Urothelium cell line (cell line): ENCODE results near the gene PRKCE.

Experiments used
- DNase-seq: peaks from one replicate; pipeline ENCODE4 v3.0.0; 2011; ENCODE audit warnings: low spot score, mixed read lengths
- FAIRE-seq: peaks from 2 replicates; lab custom pipeline; 2011; peaks lifted over from hg19 to GRCh38; lab: Jason Lieb, UNC

PRKCE gene

DNA sequence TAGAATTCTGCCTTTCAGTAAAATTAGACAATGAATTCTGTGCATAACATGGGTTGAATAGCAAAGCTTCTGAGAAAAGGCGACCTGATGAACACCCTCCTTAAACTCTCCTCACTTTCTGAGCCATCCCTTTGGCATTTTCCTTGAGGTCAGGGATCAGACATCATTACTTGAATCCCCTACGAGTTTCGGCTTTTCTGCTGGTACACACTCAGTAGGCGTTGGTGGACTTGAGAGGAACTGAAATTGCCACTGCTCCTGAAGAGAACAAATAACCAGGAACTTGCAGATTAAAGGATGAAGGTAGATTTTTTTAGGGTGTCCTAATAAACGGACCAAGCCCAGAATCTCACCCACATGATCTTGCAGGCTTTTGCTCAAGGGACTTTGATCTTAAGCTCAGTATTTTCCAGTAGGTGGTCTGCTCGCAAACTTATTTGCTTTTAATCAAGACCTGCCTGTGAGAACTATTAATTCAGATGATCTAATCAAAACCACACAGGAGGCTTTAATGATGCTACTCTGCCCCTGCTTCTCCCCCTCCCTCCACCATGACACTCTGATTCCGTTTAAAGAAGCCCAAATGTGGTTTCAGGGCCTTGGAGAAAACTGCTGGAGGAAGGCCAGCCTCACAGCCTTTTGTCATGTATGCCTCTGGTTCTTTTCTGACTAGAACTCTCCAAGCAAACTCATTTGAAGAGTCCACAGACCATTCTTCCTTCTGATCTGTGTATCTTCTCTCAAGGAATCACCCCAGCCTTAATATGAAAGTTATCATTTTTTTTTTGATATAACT is 124.9 kb downstream of the PRKCE start:
- no peak for FAIRE-seq
- no peak for DNase-seq

DNA sequence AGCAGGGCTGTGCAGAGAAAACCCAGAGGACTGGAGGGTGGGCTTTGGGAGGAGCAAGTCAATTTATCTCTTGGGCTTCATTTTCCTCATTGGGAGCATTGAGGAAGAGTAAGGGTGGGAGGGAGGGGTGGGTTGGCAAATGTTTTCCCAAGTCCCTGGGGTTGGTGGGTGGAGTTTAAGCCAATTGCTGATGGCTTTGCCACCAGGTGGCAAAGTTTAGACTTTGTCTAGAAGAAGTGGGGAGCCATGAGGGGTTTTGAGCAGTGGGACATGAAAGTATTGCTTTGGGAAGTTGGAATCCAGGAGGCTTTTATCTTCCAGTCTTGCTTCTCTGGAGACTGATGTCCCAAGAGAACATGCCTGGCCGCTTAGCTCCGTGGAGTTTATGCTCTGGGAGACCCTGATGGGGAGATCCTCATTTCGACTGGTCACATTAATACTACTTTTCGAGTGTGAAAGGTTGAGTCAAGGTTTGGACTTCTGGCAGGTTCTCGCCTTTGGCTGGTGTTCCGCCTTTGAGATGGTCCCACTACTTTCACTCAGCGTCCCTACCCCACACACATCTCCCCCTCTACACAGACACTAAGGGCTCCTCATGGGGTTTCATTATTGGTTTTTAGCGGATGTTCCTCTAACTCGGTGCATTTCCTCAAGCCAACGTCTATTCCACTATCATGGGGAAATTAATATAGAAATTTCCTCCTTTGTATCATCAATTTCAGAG is 126.7 kb downstream of the PRKCE start:
- no peak for FAIRE-seq

GRCh38 chr2:45778720-45779171 is 127.3 kb downstream of the PRKCE start:
- no peak for FAIRE-seq

More for the DNA sequence above, 126.7 kb downstream of the PRKCE start:
- DNase-seq: no peak

GRCh38 chr2:45780541-45781463 is 129.3 kb downstream of the PRKCE start:
- DNase-seq: no peak
- FAIRE-seq: no peak

More at GRCh38 chr2:45778720-45779171, 127.3 kb downstream of the PRKCE start:
- peak; percentile 86 for DNase-seq

GRCh38 chr2:45781464-45781811 is 130.0 kb downstream of the PRKCE start:
- DNase-seq (no peak), FAIRE-seq (no peak)

DNA sequence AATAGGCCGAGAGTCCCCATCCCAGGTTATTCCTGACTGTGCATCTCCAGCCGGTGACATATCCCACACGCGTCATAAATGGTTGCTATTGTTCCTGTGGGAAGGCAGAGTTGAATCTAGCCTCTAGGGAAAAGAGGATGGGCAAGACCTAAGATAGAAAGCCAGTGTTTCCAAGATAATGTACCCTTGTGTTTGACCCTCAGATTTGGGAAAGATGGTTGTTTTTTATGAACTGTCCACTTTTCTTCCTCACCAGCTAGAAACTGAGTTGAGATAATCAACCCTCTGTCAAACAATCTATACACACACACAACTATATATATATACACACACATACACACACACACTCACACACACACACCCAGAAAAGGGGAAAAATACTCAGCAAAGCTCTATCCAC is 131.0 kb downstream of the PRKCE start:
- no peak for DNase-seq
- FAIRE-seq: no peak

GRCh38 chr2:45782986-45783385 is 131.5 kb downstream of the PRKCE start:
- DNase-seq: no peak
- FAIRE-seq: no peak

DNA sequence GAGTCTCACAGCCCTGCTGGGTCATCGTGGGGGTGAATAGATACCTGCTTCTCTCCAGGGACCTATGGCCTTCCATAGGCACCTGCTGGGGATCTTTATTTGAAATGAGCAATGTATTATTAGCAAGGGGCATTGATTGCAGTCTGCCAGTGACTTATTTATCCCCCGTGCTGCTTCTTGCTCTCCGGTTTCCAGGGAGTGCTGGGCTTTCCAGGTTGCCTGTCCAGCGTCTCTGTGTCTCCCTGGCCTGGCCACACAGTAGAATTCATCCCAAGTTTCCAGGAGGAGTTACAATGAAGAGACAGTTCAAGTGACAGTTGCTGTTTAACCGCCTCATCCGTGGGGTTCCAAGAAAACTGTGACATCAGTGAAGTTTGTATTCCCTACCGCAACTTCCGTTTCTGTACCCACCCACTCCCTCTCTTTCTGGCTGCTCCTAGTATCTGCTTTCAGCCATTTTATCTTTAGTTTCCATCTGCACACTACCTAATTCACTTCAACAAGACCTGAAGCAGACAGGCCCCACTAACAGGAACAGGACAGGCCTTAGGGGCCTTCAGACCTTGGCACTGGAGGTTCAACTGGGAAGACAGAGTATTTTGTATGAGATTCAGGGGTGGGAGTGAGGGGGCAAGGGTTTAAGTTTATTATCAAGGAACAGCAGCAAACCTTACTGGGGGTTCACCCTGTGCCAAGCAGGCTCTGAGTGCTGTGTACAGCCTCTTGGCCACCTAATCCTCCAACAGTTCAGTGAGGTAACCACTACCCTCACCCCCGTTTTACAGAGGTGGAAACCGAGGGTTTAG is 134.8 kb downstream of the PRKCE start:
- FAIRE-seq (no peak), DNase-seq (no peak)

DNA sequence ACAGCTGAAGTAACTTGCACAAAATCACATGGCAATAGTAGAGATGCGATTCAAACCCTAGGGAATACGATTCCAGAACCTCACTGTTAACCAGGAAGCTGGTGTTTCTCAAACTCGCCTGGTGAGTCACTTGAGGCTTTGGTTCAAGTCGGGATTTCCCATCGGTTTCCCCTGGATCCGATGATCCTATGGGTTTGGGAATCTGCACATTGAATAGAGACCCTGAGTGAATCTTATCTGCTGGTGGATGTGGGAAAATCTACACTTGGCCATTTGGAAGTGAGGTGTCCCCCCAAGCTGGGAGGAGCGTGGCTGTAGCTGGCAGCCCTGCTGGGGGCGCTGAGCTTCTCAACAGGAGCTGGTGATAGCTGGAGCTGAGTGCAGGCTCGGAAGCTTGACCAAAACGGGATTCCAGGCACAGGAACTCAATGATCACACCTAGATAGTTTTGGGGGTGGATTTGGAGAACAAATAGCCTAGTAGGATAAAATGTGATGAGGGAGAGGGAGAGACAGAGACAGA is 135.4 kb downstream of the PRKCE start:
- FAIRE-seq (no peak), DNase-seq (no peak)

- DNase-seq: no peak
- no peak for FAIRE-seq
Measured at GRCh38 chr2:45788401-45788800, 136.9 kb downstream of the PRKCE start.

DNA sequence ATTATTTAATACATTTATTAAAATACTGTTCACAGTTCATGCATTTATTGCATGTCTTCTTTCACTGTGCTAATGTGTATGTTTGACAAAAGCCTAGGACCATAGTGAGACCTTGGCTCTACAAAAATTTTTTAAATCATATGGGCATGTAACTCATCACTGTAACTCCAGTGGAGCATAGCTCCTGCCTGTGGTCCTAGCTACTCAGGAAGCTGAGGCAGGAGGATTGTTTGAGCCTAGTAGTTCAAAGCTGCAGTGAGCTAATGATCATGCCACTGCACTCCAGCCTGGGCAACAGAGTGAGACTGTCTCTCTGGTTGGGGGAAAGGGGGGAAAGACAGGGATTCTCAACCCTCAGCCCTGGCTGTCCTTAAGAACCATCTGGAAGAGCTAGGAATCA is 137.8 kb downstream of the PRKCE start:
- DNase-seq: no peak
- FAIRE-seq: no peak

DNA sequence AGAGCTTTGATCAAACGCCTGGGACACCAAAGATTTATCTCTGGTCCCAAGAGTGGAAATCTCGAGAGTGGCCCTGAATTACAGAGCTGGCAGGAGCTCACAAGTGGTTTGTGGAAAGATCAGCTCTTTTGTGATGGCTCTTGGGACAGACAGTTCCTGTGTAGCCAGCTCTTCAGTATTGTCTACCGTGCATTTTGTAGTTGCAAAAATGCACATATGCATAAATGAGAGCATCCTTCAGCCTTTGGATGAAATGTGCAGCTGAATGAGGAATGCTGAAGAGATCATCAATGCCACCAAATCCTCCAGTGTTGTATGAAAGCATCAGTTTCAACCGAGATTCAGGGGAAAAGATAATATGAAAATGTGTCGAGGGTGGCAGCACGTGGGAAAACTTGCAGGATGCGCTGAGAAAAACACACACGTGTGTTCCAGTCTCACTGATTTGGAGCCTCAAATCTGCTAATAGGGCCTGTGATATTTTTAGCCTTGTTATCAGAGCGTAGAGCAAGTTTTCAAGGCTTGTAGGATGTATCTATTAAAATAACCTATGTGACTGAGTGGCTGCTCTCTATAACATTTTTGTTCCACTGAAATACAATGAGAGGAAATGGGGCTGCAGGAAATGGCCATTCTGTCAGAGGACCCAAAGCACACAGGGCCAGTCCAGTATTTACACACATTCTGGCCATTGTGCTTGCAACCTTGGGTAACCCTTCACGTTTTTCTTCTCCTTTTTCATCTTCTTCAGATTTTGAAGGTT is 138.7 kb downstream of the PRKCE start:
- DNase-seq (no peak), FAIRE-seq (no peak)

DNA sequence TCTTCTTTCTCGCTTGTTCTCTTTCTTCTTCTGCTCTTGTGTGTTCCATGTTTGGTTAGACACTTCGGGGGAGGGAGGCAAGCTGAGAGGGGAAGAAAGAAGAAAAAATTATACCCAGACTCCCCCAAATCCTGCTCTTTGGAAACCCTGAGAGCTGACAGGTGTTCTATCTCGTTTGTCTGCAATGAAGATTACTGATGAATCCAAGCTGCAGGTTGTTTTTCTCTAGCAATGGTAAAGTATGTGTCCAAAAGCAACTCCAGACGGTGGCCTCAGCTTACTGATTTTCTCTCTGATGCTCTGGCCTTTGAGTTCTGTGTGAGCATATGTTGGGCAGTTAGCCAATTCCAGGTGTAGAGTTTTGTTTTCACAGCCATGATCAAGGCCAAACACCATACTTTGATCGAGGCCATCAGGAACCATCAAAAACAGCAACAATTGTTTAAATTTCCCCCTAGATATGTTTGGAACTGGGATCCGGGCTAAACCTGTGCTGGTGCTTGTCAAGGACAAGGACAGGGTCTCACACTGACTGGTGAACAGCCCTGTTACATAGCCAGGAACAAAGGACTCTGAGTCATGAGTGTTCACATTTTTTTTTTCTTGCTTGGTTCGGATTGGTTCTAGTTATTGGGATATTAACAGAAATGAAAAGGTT is 142.0 kb downstream of the PRKCE start:
- FAIRE-seq (peak; percentile 23), DNase-seq (no peak)

DNA sequence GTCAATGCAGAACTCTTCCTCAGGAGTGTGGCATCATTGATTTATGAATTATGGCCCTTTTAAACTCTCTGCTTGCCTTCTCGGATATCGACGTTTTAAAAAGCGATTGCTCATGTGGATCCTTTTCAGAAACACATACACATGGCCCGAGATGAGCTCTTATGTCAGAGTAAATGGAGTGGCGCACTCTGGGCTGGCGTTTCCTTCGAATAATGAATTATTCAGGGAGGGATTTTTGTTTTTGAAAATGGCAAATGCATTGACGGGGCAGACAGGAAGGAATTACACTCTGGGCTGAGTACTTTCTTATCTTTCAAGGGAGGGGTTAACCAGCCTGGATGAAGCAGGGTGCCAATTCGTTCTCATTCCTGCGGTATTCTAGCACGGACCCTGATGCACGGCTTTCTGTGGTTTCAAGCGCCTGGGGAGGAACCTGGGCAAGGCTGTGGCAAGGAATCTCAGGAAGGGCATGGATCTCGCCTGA is 142.7 kb downstream of the PRKCE start:
- DNase-seq: no peak
- FAIRE-seq: no peak

GRCh38 chr2:45796500-45796899 is 145.0 kb downstream of the PRKCE start:
- DNase-seq: no peak
- no peak for FAIRE-seq

DNA sequence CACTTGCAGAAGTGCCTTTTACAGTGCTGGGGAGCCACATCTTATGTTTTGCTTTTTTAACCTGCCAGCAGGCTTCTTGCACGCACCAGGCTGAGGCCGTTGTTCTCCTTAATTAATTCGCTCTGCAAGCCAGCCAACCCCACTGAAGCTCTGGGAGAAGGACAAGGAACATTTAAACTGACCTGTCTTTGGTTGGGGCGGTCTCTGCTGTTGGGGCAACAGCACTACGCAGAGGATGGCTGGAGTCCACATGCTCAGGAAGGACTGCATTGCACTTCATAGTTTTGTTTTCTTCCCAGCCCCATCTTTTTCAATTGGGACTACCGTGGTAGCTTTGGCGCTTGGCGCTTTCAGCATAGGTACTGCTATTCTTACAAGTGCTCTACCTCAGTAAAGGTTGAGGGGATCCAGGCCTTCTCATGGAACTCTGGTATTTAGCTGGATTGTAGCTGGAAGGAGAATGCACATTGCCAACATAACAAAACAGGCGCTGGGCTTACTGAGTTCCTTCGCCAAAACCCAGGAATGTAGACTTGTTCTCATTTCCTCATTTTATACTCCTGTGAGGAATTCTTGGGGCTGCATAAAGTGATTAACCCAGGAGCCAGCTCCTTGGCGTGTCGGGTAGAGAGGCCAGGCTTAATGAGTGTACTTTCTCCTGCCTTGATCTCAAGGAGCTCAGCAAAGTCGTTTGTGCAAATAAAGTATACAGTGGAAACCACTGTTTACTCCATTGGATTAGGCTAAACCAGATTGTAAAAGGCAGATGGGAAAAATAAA is 146.2 kb downstream of the PRKCE start:
- DNase-seq (no peak), FAIRE-seq (no peak)

GRCh38 chr2:45799679-45800381 is 148.4 kb downstream of the PRKCE start:
- DNase-seq (no peak), FAIRE-seq (no peak)
